GM23338 (cell line): ENCODE data around the gene IL20RB. TPM values are rescaled to one million over a fixed set of nuclear protein-coding genes. Genes with fewer than 3 reads are reported as not detected.

ENCODE experiments used
- ATAC-seq: fragments of 200-7000 bp; cut with Tn5 transposase; 3 replicates; pipeline ENCODE4 v1.9.1; 2020
- DNase-seq: peaks from one replicate; pipeline ENCODE4 v3.0.0-alpha.2; 2015; ENCODE audit warnings: low spot score
- H2AFZ ChIP-seq: fragments of 200-600 bp; sonication (generic); 2 replicates; pipeline ENCODE4 v1.8.0; 2016; ENCODE audit warnings: antibody characterized with exemption, mild to moderate bottlenecking, moderate library complexity
- H3F3A ChIP-seq: fragments of 200-600 bp; sonication (generic); replicated peaks from 2 replicates; pipeline ENCODE4 v1.8.0; 2017; ENCODE audit warnings: antibody characterized with exemption, mixed run types, low read depth
- H3K27ac ChIP-seq: fragments of 200-600 bp; sonication (generic); 2 replicates; pipeline ENCODE4 v1.6.1; 2016; ENCODE audit warnings: low read depth
- H3K27me3 ChIP-seq: fragments of 200-600 bp; sonication (generic); 2 replicates; pipeline ENCODE4 v1.8.0; 2016; ENCODE audit warnings: mild to moderate bottlenecking, mixed run types, moderate library complexity; ENCODE audit not compliant: insufficient read depth
- H3K36me3 ChIP-seq: fragments of 200-600 bp; sonication (generic); 2 replicates; pipeline ENCODE4 v1.8.0; 2016; ENCODE audit warnings: mild to moderate bottlenecking; ENCODE audit not compliant: insufficient read depth
- H3K4me1 ChIP-seq: fragments of 200-600 bp; sonication (generic); 2 replicates; pipeline ENCODE4 v1.8.0; 2016; ENCODE audit warnings: mild to moderate bottlenecking, moderate library complexity; ENCODE audit not compliant: insufficient read depth
- H3K4me2 ChIP-seq: fragments of 200-600 bp; sonication (generic); 2 replicates; pipeline ENCODE4 v1.7.1; 2017; ENCODE audit warnings: mixed run types
- H3K4me3 ChIP-seq: fragments of 200-600 bp; sonication (generic); 2 replicates; pipeline ENCODE4 v1.6.1; 2016; ENCODE audit warnings: mixed run types
- H3K79me2 ChIP-seq: fragments of 200-600 bp; sonication (generic); replicated peaks from 2 replicates; pipeline ENCODE4 v1.8.0; 2017; ENCODE audit warnings: mild to moderate bottlenecking; ENCODE audit not compliant: insufficient read depth
- H3K9me2 ChIP-seq: fragments of 200-600 bp; sonication (generic); 2 replicates; pipeline ENCODE4 v1.8.0; 2017; ENCODE audit not compliant: insufficient read depth
- H4K20me1 ChIP-seq: fragments of 200-600 bp; sonication (generic); replicated peaks from 2 replicates; pipeline ENCODE4 v1.8.0; 2017; ENCODE audit warnings: mild to moderate bottlenecking; ENCODE audit not compliant: insufficient read depth
- H3K27ac Mint-ChIP-seq: 2 replicates; pipeline ENCODE4 v1.8.0; 2020; ENCODE audit warnings: inconsistent platforms, mild to moderate bottlenecking, moderate library complexity, mixed read lengths
- H3K27me3 Mint-ChIP-seq: 3 replicates; pipeline ENCODE4 v1.8.0; 2022; ENCODE audit warnings: low read depth, mild to moderate bottlenecking, moderate library complexity, mixed read lengths, inconsistent platforms; ENCODE audit not compliant: insufficient read depth, poor library complexity
- H3K36me3 Mint-ChIP-seq: 3 replicates; pipeline ENCODE4 v1.8.0; 2021; ENCODE audit warnings: low read depth, mild to moderate bottlenecking, inconsistent platforms, moderate library complexity, mixed read lengths
- H3K4me1 Mint-ChIP-seq: 3 replicates; pipeline ENCODE4 v1.8.0; 2020; ENCODE audit warnings: mild to moderate bottlenecking, inconsistent platforms, mixed read lengths
- H3K4me3 Mint-ChIP-seq: 3 replicates; pipeline ENCODE4 v1.8.0; 2021; ENCODE audit warnings: moderate library complexity, mild to moderate bottlenecking, inconsistent platforms, mixed read lengths
- H3K9me3 Mint-ChIP-seq: 3 replicates; pipeline ENCODE4 v1.8.0; 2020; ENCODE audit warnings: moderate library complexity, mild to moderate bottlenecking, inconsistent platforms, mixed read lengths
- CREB1 ChIP-seq: fragments of 250-450 bp; sonication (Bioruptor Pico); IDR thresholded peaks from 2 replicates; pipeline ENCODE4 v1.5.0; 2020; ENCODE audit warnings: low read depth, mild to moderate bottlenecking, moderate library complexity
- CTCF ChIP-seq, 2 experiments: fragments of 200-600 bp in 1 of 2; sonication (generic) in 1 of 2; conservative IDR thresholded peaks; 2 replicates each; pipeline versions ENCODE4 v1.5.1 to v1.6.1; 2016 to 2017; ENCODE audit warnings: antibody characterized with exemption in 2 of 2, low read depth in 2 of 2, mild to moderate bottlenecking in 2 of 2, moderate library complexity in 1 of 2
- ETS1 ChIP-seq: IDR thresholded peaks from 2 replicates; pipeline ENCODE4 v1.6.1; 2016; ENCODE audit warnings: antibody characterized with exemption
- EZH2 ChIP-seq: fragments of 200-600 bp; sonication (generic); IDR thresholded peaks from one replicate; pipeline ENCODE4 v1.8.0; 2017; ENCODE audit warnings: antibody characterized with exemption, mild to moderate bottlenecking, low read depth; ENCODE audit not compliant: unreplicated experiment
- EZH2phosphoT487 ChIP-seq: fragments of 200-600 bp; sonication (generic); IDR thresholded peaks from one replicate; pipeline ENCODE4 v1.8.1; 2018; ENCODE audit warnings: antibody characterized with exemption; ENCODE audit not compliant: unreplicated experiment
- JUNB ChIP-seq: IDR thresholded peaks from one replicate; pipeline ENCODE4 v1.6.1; 2016; ENCODE audit warnings: antibody characterized with exemption; ENCODE audit not compliant: unreplicated experiment
- NANOG ChIP-seq: IDR thresholded peaks from 2 replicates; pipeline ENCODE4 v1.6.1; 2016; ENCODE audit warnings: antibody characterized with exemption, borderline replicate concordance
- POLR2AphosphoS5 ChIP-seq: IDR thresholded peaks from 2 replicates; pipeline ENCODE4 v1.6.1; 2016; ENCODE audit warnings: antibody characterized with exemption, low read depth
- REST ChIP-seq: IDR thresholded peaks from one replicate; pipeline ENCODE4 v1.6.1; 2018; ENCODE audit warnings: antibody characterized with exemption; ENCODE audit not compliant: unreplicated experiment
- STAT1 ChIP-seq: IDR thresholded peaks from one replicate; pipeline ENCODE4 v1.6.1; 2016; ENCODE audit warnings: antibody characterized with exemption; ENCODE audit not compliant: unreplicated experiment
- ZNF114 ChIP-seq: fragments of 250-450 bp; sonication (Bioruptor Pico); IDR thresholded peaks from 2 replicates; pipeline ENCODE4 v1.5.0; 2020; ENCODE audit warnings: mild to moderate bottlenecking, moderate library complexity
- ZNF331 ChIP-seq: fragments of 250-450 bp; sonication (Bioruptor Pico); IDR thresholded peaks from 2 replicates; pipeline ENCODE4 v1.5.0; 2020; ENCODE audit warnings: low read depth, mild to moderate bottlenecking, moderate library complexity
- ZNF462 ChIP-seq: fragments of 250-450 bp; sonication (Bioruptor Pico); IDR thresholded peaks from 2 replicates; pipeline ENCODE4 v1.5.0; 2020; ENCODE audit warnings: mild to moderate bottlenecking, moderate library complexity
- polyA plus RNA-seq: library from polyadenylated mRNA; unstranded; fragments of >200 nt; fragmentation: Nextera tagmentation; extraction: Ambion mirVana; gene quantifications from 2 replicates; pipeline ENCODE4 v1.2.1, GENCODE V29; 2016
- total RNA-seq: library from RNA; depleted of rRNA; stranded (reverse); fragments of >200 nt; shearing (Covaris generic); gene quantifications from 2 replicates; pipeline ENCODE4 v1.2.3, GENCODE V29; 2014

IL20RB gene
- total and polyA plus RNA-seq, 2 experiments from 2014 or later, result 1.7 to 4.6 TPM

GRCh38 chr3:137000039-137000438, 42.3 kb downstream of the IL20RB start:
- Histone ChIP-seq H4K20me1 (no peaks in the 10 kb centered on the region), H2AFZ (no peak overlapping the region), H3K9me2 (no peaks in the 10 kb centered on the region), H3F3A (no peaks in the 10 kb centered on the region), H3K36me3 (no peaks in the 10 kb centered on the region), H3K4me2 (no peak overlapping the region), H3K4me1 (no peaks in the 10 kb centered on the region), H3K27ac (no peak overlapping the region), H3K27me3 (no peaks in the 10 kb centered on the region), H3K4me3 (no peak overlapping the region), H3K79me2 (no peaks in the 10 kb centered on the region)
- ATAC-seq, result no peak
- no peak overlapping the region for H3K27ac Mint-ChIP-seq
- H3K36me3 Mint-ChIP-seq, result no peaks in the 10 kb centered on the region
- no peaks in the 10 kb centered on the region for H3K9me3 Mint-ChIP-seq
- H3K4me3 Mint-ChIP-seq, result no peak overlapping the region
- no peaks in the 10 kb centered on the region for H3K4me1 Mint-ChIP-seq
- TF ChIP-seq ETS1, result no peak
- no peak for TF ChIP-seq POLR2AphosphoS5
- no peak for TF ChIP-seq CTCF (conservative IDR thresholded peaks at IDR 0.05; ENCODE audit: low read depth in 2 of 2)
- no peak for TF ChIP-seq ZNF462 (CRISPR knock-in tag)
- TF ChIP-seq ZNF114 (CRISPR knock-in tag), result no peak
- no peak for TF ChIP-seq STAT1
- no peak for TF ChIP-seq ZNF331 (CRISPR knock-in tag)
- no peak for TF ChIP-seq EZH2phosphoT487
- no peak for TF ChIP-seq REST
- TF ChIP-seq EZH2, result no peak
- TF ChIP-seq JUNB, result no peak
- no peak for TF ChIP-seq CREB1
- TF ChIP-seq NANOG, result no peak
- no peak for DNase-seq
- H3K27me3 Mint-ChIP-seq, result no peaks in the 10 kb centered on the region
